Activated CD8-positive, alpha-beta memory T cell treated with anti-CD3 and anti-CD28 coated beads, Interleukin-2, amount 10 ng/mL, durations not matched to agents 7 days and 5 days (primary cell): ENCODE results near the gene HSPA12B. TPM values are rescaled to one million over a fixed set of nuclear protein-coding genes. Genes with fewer than 3 reads are reported as not detected.

Experiments
- ATAC-seq: fragments of 150-1000 bp; cut with Tn5 transposase; one replicate; pipeline ENCODE4 v1.10.0; 2021; ENCODE audit warnings: moderate library complexity
- CTCF ChIA-PET: fragments of 350-600 bp; sonication (Branson Sonifier 250); formaldehyde crosslinking; loops from one replicate; lab custom pipeline; 2021; ENCODE audit warnings: antibody characterized with exemption; lab: Charles Lee
- DNase-seq: peaks from one replicate; pipeline ENCODE4 v3.0.0-alpha.2; 2020
- H3K27ac Mint-ChIP-seq: one replicate; pipeline ENCODE4 v1.8.0; 2021; ENCODE audit warnings: mild to moderate bottlenecking, mixed read lengths
- H3K27me3 Mint-ChIP-seq: one replicate; pipeline ENCODE4 v1.8.0; 2021; ENCODE audit warnings: mixed read lengths
- H3K36me3 Mint-ChIP-seq: one replicate; pipeline ENCODE4 v1.8.0; 2021; ENCODE audit warnings: mild to moderate bottlenecking, mixed read lengths
- H3K4me1 Mint-ChIP-seq: one replicate; pipeline ENCODE4 v1.8.0; 2021; ENCODE audit warnings: mixed read lengths
- H3K4me3 Mint-ChIP-seq: one replicate; pipeline ENCODE4 v1.8.0; 2021; ENCODE audit warnings: mild to moderate bottlenecking, moderate library complexity, mixed read lengths
- H3K9me3 Mint-ChIP-seq: one replicate; pipeline ENCODE4 v1.8.0; 2022; ENCODE audit warnings: low read depth, mixed read lengths
- total RNA-seq, 2 experiments: library from RNA; stranded (reverse); gene quantifications; one replicate each; pipeline ENCODE4 v1.2.3, GENCODE V29; 2021

HSPA12B gene
- total RNA-seq, 2 experiments from 2014 or later: not detected

- Mint-ChIP-seq H3K4me1 (peaks cover 14% of the 10 kb centered on the region), H3K36me3 (no peaks in the 10 kb centered on the region), H3K9me3 (no peaks in the 10 kb centered on the region), H3K27me3 (peaks cover 7% of the 10 kb centered on the region), H3K27ac (no peak overlapping the region), H3K4me3 (no peak overlapping the region)
- peak; percentile 50 for ATAC-seq
- peak; percentile 54 for DNase-seq
- CTCF ChIA-PET: interaction anchor here (0.7 to 9.0 kb wide), 12 partner anchors 9 to 336 kb away, joined by 3 to 80 read pairs (median 4); partner anchors contain the start of gene ADISSP
These were observed 17.4 kb downstream of the HSPA12B start for GRCh38 chr20:3749689-3750531.

- no peak for DNase-seq
- no peak for ATAC-seq
- Mint-ChIP-seq H3K36me3 (no peaks in the 10 kb centered on the region), H3K27ac (no peak overlapping the region), H3K27me3 (peaks cover 7% of the 10 kb centered on the region), H3K4me3 (no peak overlapping the region), H3K4me1 (peaks cover 7% of the 10 kb centered on the region), H3K9me3 (no peaks in the 10 kb centered on the region)
- CTCF ChIA-PET: interaction anchor here (1.0 to 9.0 kb wide), 7 partner anchors 10 to 105 kb away, joined by 3 to 80 read pairs (median 6); partner anchors contain the start of genes ADISSP and AP5S1
These were observed 18.8 kb downstream of the HSPA12B start for GRCh38 chr20:3751305-3751674.

GRCh38 chr20:3751675-3752385 is 19.3 kb downstream of the HSPA12B start:
- CTCF ChIA-PET: interaction anchor here (0.9 to 9.0 kb wide), 11 partner anchors 10 to 104 kb away, joined by 3 to 80 read pairs (median 5); partner anchors contain the start of genes ADISSP and AP5S1
- no peak overlapping the region for H3K27ac Mint-ChIP-seq

GRCh38 chr20:3752386-3752759 is 19.9 kb downstream of the HSPA12B start:
- no peak for ATAC-seq
- peaks cover 7% of the 10 kb centered on the region for H3K27me3 Mint-ChIP-seq
- DNase-seq: no peak
- peaks cover 7% of the 10 kb centered on the region for H3K4me1 Mint-ChIP-seq
- H3K36me3 Mint-ChIP-seq: peaks cover 1% of the 10 kb centered on the region
- H3K4me3 Mint-ChIP-seq: peak overlapping the region; percentile 51
- CTCF ChIA-PET: interaction anchor here (0.8 to 9.0 kb wide), 20 partner anchors 8 to 330 kb away, joined by 3 to 80 read pairs (median 4); partner anchors contain the start of genes ADISSP, AP5S1 and CENPB
- no peaks in the 10 kb centered on the region for H3K9me3 Mint-ChIP-seq
- no peak overlapping the region for H3K27ac Mint-ChIP-seq

More at GRCh38 chr20:3751675-3752385, 19.3 kb downstream of the HSPA12B start:
- ATAC-seq (peak; percentile 57), DNase-seq (peak; percentile 66)
- H3K9me3 Mint-ChIP-seq: no peaks in the 10 kb centered on the region
- H3K4me3 Mint-ChIP-seq: peak overlapping the region; percentile 51
- peaks cover 1% of the 10 kb centered on the region for H3K36me3 Mint-ChIP-seq
- peaks cover 7% of the 10 kb centered on the region for H3K27me3 Mint-ChIP-seq
- H3K4me1 Mint-ChIP-seq: peaks cover 7% of the 10 kb centered on the region

GRCh38 chr20:3753098-3753497 is 20.6 kb downstream of the HSPA12B start:
- Mint-ChIP-seq H3K36me3 (peaks cover 1% of the 10 kb centered on the region), H3K27me3 (peaks cover 4% of the 10 kb centered on the region), H3K27ac (no peak overlapping the region), H3K4me3 (no peak overlapping the region), H3K4me1 (peaks cover 7% of the 10 kb centered on the region), H3K9me3 (no peaks in the 10 kb centered on the region)
- CTCF ChIA-PET: interaction anchor here (0.8 to 9.0 kb wide), 22 partner anchors 8 to 329 kb away, joined by 3 to 80 read pairs (median 4); partner anchors contain the start of genes ADISSP, AP5S1, CENPB and SPEF1
- peak; percentile 75 for DNase-seq
- ATAC-seq: peak; percentile 72

GRCh38 chr20:3753501-3754275 is 21.2 kb downstream of the HSPA12B start:
- ATAC-seq (no peak), DNase-seq (no peak)
- no peak overlapping the region for H3K27ac Mint-ChIP-seq
- H3K27me3 Mint-ChIP-seq: peaks cover 4% of the 10 kb centered on the region
- peaks cover 1% of the 10 kb centered on the region for H3K36me3 Mint-ChIP-seq
- CTCF ChIA-PET: interaction anchor here (0.9 to 9.0 kb wide), 17 partner anchors 8 to 328 kb away, joined by 3 to 80 read pairs (median 4); partner anchors contain the start of genes ADISSP, AP5S1, CENPB and SPEF1
- peaks cover 7% of the 10 kb centered on the region for H3K4me1 Mint-ChIP-seq
- H3K9me3 Mint-ChIP-seq: no peaks in the 10 kb centered on the region
- no peak overlapping the region for H3K4me3 Mint-ChIP-seq

GRCh38 chr20:3754276-3754630 is 21.8 kb downstream of the HSPA12B start:
- H3K9me3 Mint-ChIP-seq: no peaks in the 10 kb centered on the region
- ATAC-seq (no peak), DNase-seq (no peak)
- no peak overlapping the region for H3K27ac Mint-ChIP-seq
- no peak overlapping the region for H3K4me3 Mint-ChIP-seq
- CTCF ChIA-PET: interaction anchor here (1.3 to 9.0 kb wide), 4 partner anchors 9 to 102 kb away, joined by 3 to 80 read pairs (median 22); partner anchors contain the start of gene ADISSP
- H3K36me3 Mint-ChIP-seq: peaks cover 1% of the 10 kb centered on the region
- peaks cover 4% of the 10 kb centered on the region for H3K27me3 Mint-ChIP-seq
- H3K4me1 Mint-ChIP-seq: peaks cover 7% of the 10 kb centered on the region

GRCh38 chr20:3755269-3755668 is 22.8 kb downstream of the HSPA12B start:
- Mint-ChIP-seq H3K27ac (no peak overlapping the region), H3K4me1 (peaks cover 7% of the 10 kb centered on the region)
- ATAC-seq: no peak

GRCh38 chr20:3755814-3756480 is 23.5 kb downstream of the HSPA12B start:
- CTCF ChIA-PET: interaction anchor here (1.3 to 9.0 kb wide), 4 partner anchors 11 to 100 kb away, joined by 3 to 80 read pairs (median 22); partner anchors contain the start of gene ADISSP
- no peak overlapping the region for H3K4me3 Mint-ChIP-seq
- no peak overlapping the region for H3K27ac Mint-ChIP-seq
- ATAC-seq (no peak), DNase-seq (no peak)
- peaks cover 1% of the 10 kb centered on the region for H3K36me3 Mint-ChIP-seq
- H3K4me1 Mint-ChIP-seq: peaks cover 6% of the 10 kb centered on the region
- no peaks in the 10 kb centered on the region for H3K9me3 Mint-ChIP-seq
- peaks cover 1% of the 10 kb centered on the region for H3K27me3 Mint-ChIP-seq

More at GRCh38 chr20:3755269-3755668, 22.8 kb downstream of the HSPA12B start:
- Mint-ChIP-seq H3K4me3 (no peak overlapping the region), H3K27me3 (peaks cover 4% of the 10 kb centered on the region), H3K36me3 (peaks cover 1% of the 10 kb centered on the region), H3K9me3 (no peaks in the 10 kb centered on the region)
- no peak for DNase-seq
- CTCF ChIA-PET: interaction anchor here (1.3 to 9.0 kb wide), 3 partner anchors 12 to 101 kb away, joined by 3 to 80 read pairs (median 38); partner anchors contain the start of gene ADISSP

GRCh38 chr20:3757268-3757667 is 24.8 kb downstream of the HSPA12B start:
- CTCF ChIA-PET: interaction anchor here (0.9 to 4.0 kb wide), 9 partner anchors 9 to 98 kb away, joined by 3 to 23 read pairs (median 6); partner anchors contain the start of gene ADISSP
- DNase-seq (no peak), ATAC-seq (no peak)
- Mint-ChIP-seq H3K9me3 (no peaks in the 10 kb centered on the region), H3K27me3 (no peaks in the 10 kb centered on the region), H3K4me3 (no peak overlapping the region), H3K4me1 (peaks cover 6% of the 10 kb centered on the region), H3K36me3 (peaks cover 1% of the 10 kb centered on the region), H3K27ac (no peak overlapping the region)

GRCh38 chr20:3758566-3758965 is 26.1 kb downstream of the HSPA12B start:
- H3K36me3 Mint-ChIP-seq: peaks cover 1% of the 10 kb centered on the region
- no peak for ATAC-seq
- DNase-seq: no peak
- CTCF ChIA-PET: interaction anchor here (1.6 to 4.0 kb wide), 4 partner anchors 8 to 18 kb away, joined by 4 to 23 read pairs (median 6); partner anchors contain the start of gene ADISSP
- H3K27me3 Mint-ChIP-seq: no peaks in the 10 kb centered on the region
- H3K9me3 Mint-ChIP-seq: no peaks in the 10 kb centered on the region
- H3K4me1 Mint-ChIP-seq: peaks cover 3% of the 10 kb centered on the region
- no peak overlapping the region for H3K4me3 Mint-ChIP-seq
- no peak overlapping the region for H3K27ac Mint-ChIP-seq
